HEK293 (cell line): ENCODE measurements around the gene ZNF429.

Experiments used
- CTCF ChIA-PET: fragments of 350-600 bp; formaldehyde crosslinking; extraction: SDS; loops from one replicate; lab custom pipeline; 2021; ENCODE audit warnings: antibody characterized with exemption; lab: Yijun Ruan, JAX
- POLR2A ChIA-PET: fragments of 300-600 bp; formaldehyde crosslinking; extraction: SDS; loops from one replicate; lab custom pipeline; 2020; ENCODE audit warnings: antibody characterized with exemption, inconsistent platforms; lab: Yijun Ruan, JAX
- H3K27ac ChIP-seq: fragments of 200-500 bp; sonication (Bioruptor generic); 2 replicates; pipeline ENCODE4 v1.5.1; 2014; ENCODE audit warnings: low read depth, low read length, control low read depth, inconsistent platforms; ENCODE audit errors: extremely low read depth
- H3K36me3 ChIP-seq, 2 experiments: fragments of 200-500 bp in 1 of 2; sonication (Bioruptor generic) in 1 of 2; 1 replicate in 1 of 2; 2 replicates in 1 of 2; pipeline ENCODE4 v1.5.1; 2014 to 2017; ENCODE audit warnings: inconsistent platforms in 2 of 2, low read length in 2 of 2; ENCODE audit not compliant: control insufficient read depth in 2 of 2, insufficient read depth in 1 of 2
- H3K4me1 ChIP-seq: fragments of 200-500 bp; sonication (Bioruptor generic); 2 replicates; pipeline ENCODE4 v1.5.1; 2014; ENCODE audit warnings: mild to moderate bottlenecking, low read length, inconsistent platforms; ENCODE audit not compliant: control insufficient read depth, insufficient read depth
- H3K4me3 ChIP-seq: 2 replicates; pipeline ENCODE4 v1.5.1; 2011; ENCODE audit warnings: low read depth, mild to moderate bottlenecking, control low read depth, low read length, moderate library complexity
- H3K9me3 ChIP-seq: fragments of 200-500 bp; sonication (Bioruptor generic); 2 replicates; pipeline ENCODE4 v1.5.1; 2014; ENCODE audit warnings: low read depth, low read length, inconsistent platforms; ENCODE audit not compliant: control insufficient read depth, insufficient read depth
- EGR2 ChIP-seq: fragments of 450-650 bp; formaldehyde crosslinking; IDR thresholded peaks from 2 replicates; pipeline ENCODE4 v1.5.1; 2016; ENCODE audit warnings: low read depth, missing biosample characterization, missing genetic modification characterization
- HOXD13 ChIP-seq: sonication (generic); formaldehyde crosslinking; IDR thresholded peaks from 2 replicates; pipeline ENCODE4 v1.8.0; 2022; ENCODE audit warnings: missing genetic modification reagents, borderline replicate concordance
- IKZF3 ChIP-seq: fragments of 450-650 bp; IDR thresholded peaks from 2 replicates; pipeline ENCODE4 v1.5.0; 2018; ENCODE audit warnings: missing biosample characterization, mild to moderate bottlenecking, missing genetic modification characterization, moderate library complexity
- SCRT1 ChIP-seq: fragments of 450-650 bp; formaldehyde crosslinking; IDR thresholded peaks from 2 replicates; pipeline ENCODE4 v1.5.1; 2016; ENCODE audit warnings: missing biosample characterization, missing genetic modification characterization, borderline replicate concordance
- ZBTB8A ChIP-seq: fragments of 450-650 bp; formaldehyde crosslinking; IDR thresholded peaks from 2 replicates; pipeline ENCODE4 v1.5.1; 2016; ENCODE audit warnings: missing biosample characterization, missing genetic modification characterization
- ZNF146 ChIP-seq: fragments of 450-650 bp; formaldehyde crosslinking; IDR thresholded peaks from 2 replicates; pipeline ENCODE4 v1.5.1; 2016; ENCODE audit warnings: missing biosample characterization, missing genetic modification characterization
- ZNF214 ChIP-seq: fragments of 450-650 bp; formaldehyde crosslinking; IDR thresholded peaks from 2 replicates; pipeline ENCODE4 v1.5.1; 2017; ENCODE audit warnings: missing biosample characterization, mild to moderate bottlenecking, missing genetic modification characterization, borderline replicate concordance
- ZNF23 ChIP-seq: fragments of 450-650 bp; formaldehyde crosslinking; IDR thresholded peaks from 2 replicates; pipeline ENCODE4 v1.5.1; 2016; ENCODE audit warnings: missing biosample characterization, missing genetic modification characterization, borderline replicate concordance
- ZNF501 ChIP-seq: fragments of 450-650 bp; formaldehyde crosslinking; IDR thresholded peaks from 2 replicates; pipeline ENCODE4 v1.5.1; 2016; ENCODE audit warnings: missing biosample characterization, missing genetic modification characterization
- ZNF571 ChIP-seq: fragments of 450-650 bp; formaldehyde crosslinking; IDR thresholded peaks from 2 replicates; pipeline ENCODE4 v1.5.0; 2017; ENCODE audit warnings: missing biosample characterization, missing genetic modification characterization
- ZNF701 ChIP-seq: fragments of 450-650 bp; formaldehyde crosslinking; IDR thresholded peaks from 2 replicates; pipeline ENCODE4 v1.5.1; 2016; ENCODE audit warnings: missing biosample characterization, missing genetic modification characterization
- ZNF791 ChIP-seq: fragments of 450-650 bp; formaldehyde crosslinking; IDR thresholded peaks from 2 replicates; pipeline ENCODE4 v1.5.1; 2016; ENCODE audit warnings: missing biosample characterization, missing genetic modification characterization
- ZNF837 ChIP-seq: fragments of 450-650 bp; formaldehyde crosslinking; IDR thresholded peaks from 2 replicates; pipeline ENCODE4 v1.5.1; 2016; ENCODE audit warnings: missing biosample characterization, missing genetic modification characterization
- TF ChIP-seq, protein P1 (sequence below): fragments of 450-650 bp; formaldehyde crosslinking; IDR thresholded peaks from 2 replicates; pipeline ENCODE4 v1.5.1; 2016; ENCODE audit warnings: missing biosample characterization, missing genetic modification characterization
- TF ChIP-seq, protein P2 (sequence below): fragments of 450-650 bp; formaldehyde crosslinking; IDR thresholded peaks from 2 replicates; pipeline ENCODE4 v1.5.1; 2016; ENCODE audit warnings: missing biosample characterization, missing genetic modification characterization
- TF ChIP-seq, protein P3 (sequence below): fragments of 450-650 bp; formaldehyde crosslinking; IDR thresholded peaks from 2 replicates; pipeline ENCODE4 v1.5.1; 2016; ENCODE audit warnings: missing biosample characterization, missing genetic modification characterization, low read depth
- TF ChIP-seq, protein P4 (sequence below): fragments of 450-650 bp; formaldehyde crosslinking; IDR thresholded peaks from 2 replicates; pipeline ENCODE4 v1.5.1; 2016; ENCODE audit warnings: missing biosample characterization, missing genetic modification characterization
- TF ChIP-seq, protein P5 (sequence below): fragments of 450-650 bp; formaldehyde crosslinking; IDR thresholded peaks from 2 replicates; pipeline ENCODE4 v1.5.1; 2017; ENCODE audit warnings: missing biosample characterization, missing genetic modification characterization
- TF ChIP-seq, protein P6 (sequence below): fragments of 450-650 bp; IDR thresholded peaks from 2 replicates; pipeline ENCODE4 v1.5.1; 2018; ENCODE audit warnings: missing biosample characterization, missing genetic modification characterization

ZNF429 gene

DNA sequence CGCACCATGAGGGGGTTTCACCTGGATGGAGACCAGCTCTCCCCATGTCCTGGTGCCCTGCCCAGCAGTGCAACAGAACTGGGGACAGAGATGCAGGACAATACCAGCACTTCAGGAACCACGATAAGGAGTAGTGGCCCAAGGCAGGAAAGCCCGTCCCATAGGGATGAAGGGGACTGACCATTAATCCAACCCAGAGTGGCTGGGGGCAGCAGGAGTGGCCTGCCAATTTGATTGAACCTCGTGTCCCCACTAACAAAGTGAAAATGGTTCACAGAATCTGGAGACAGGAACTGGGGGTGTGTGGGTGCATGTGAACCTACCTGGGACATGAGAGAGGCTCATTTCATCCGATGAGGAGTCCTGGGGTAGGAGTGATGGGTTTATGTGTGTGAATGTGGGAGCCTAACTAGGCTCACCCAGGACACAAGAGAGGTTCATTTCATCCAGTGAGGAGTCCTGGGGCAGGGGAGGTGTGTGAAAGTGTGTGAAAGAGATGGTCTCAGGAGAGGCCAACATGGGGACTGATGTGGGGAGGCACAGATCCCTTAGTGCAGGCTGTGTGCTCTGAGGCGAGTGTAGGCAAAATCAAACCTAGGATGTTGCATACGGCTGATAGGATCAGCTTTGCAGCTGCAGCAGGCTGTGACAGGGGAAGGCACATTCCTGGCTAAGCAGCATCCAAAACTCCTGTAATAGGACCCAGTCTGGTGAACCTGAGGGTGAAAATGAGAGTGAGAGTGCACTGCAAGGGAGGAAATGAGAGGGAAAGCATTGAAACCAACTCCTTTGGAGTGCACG, 98.2 kb downstream of the ZNF429 start:
- Histone ChIP-seq H3K9me3 (no peaks in the 10 kb centered on the region), H3K4me1 (no peaks in the 10 kb centered on the region), H3K36me3 (no peaks in the 10 kb centered on the region), H3K27ac (no peak overlapping the region), H3K4me3 (no peak overlapping the region)
- POLR2A ChIA-PET: no interaction called here
- no peak for TF ChIP-seq ZNF501
- TF ChIP-seq, protein P1, sequence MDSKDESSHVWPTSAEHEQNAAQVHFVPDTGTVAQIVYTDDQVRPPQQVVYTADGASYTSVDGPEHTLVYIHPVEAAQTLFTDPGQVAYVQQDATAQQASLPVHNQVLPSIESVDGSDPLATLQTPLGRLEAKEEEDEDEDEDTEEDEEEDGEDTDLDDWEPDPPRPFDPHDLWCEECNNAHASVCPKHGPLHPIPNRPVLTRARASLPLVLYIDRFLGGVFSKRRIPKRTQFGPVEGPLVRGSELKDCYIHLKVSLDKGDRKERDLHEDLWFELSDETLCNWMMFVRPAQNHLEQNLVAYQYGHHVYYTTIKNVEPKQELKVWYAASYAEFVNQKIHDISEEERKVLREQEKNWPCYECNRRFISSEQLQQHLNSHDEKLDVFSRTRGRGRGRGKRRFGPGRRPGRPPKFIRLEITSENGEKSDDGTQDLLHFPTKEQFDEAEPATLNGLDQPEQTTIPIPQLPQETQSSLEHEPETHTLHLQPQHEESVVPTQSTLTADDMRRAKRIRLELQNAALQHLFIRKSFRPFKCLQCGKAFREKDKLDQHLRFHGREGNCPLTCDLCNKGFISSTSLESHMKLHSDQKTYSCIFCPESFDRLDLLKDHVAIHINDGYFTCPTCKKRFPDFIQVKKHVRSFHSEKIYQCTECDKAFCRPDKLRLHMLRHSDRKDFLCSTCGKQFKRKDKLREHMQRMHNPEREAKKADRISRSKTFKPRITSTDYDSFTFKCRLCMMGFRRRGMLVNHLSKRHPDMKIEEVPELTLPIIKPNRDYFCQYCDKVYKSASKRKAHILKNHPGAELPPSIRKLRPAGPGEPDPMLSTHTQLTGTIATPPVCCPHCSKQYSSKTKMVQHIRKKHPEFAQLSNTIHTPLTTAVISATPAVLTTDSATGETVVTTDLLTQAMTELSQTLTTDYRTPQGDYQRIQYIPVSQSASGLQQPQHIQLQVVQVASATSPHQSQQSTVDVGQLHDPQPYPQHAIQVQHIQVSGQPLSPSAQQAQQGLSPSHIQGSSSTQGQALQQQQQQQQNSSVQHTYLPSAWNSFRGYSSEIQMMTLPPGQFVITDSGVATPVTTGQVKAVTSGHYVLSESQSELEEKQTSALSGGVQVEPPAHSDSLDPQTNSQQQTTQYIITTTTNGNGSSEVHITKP (tag by site-specific recombination): no peak
- TF ChIP-seq EGR2 (tag by site-specific recombination): no peak
- TF ChIP-seq, protein P2, sequence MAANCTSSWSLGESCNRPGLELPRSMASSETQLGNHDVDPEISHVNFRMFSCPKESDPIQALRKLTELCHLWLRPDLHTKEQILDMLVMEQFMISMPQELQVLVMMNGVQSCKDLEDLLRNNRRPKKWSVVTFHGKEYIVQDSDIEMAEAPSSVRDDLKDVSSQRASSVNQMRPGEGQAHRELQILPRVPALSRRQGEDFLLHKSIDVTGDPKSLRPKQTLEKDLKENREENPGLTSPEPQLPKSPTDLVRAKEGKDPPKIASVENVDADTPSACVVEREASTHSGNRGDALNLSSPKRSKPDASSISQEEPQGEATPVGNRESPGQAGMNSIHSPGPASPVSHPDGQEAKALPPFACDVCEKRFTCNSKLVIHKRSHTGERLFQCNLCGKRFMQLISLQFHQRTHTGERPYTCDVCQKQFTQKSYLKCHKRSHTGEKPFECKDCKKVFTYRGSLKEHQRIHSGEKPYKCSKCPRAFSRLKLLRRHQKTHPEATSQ (tag by site-specific recombination): no peak
- no peak for TF ChIP-seq ZNF146 (tag by site-specific recombination)
- no peak for TF ChIP-seq IKZF3 (tag by site-specific recombination)
- TF ChIP-seq, protein P3, sequence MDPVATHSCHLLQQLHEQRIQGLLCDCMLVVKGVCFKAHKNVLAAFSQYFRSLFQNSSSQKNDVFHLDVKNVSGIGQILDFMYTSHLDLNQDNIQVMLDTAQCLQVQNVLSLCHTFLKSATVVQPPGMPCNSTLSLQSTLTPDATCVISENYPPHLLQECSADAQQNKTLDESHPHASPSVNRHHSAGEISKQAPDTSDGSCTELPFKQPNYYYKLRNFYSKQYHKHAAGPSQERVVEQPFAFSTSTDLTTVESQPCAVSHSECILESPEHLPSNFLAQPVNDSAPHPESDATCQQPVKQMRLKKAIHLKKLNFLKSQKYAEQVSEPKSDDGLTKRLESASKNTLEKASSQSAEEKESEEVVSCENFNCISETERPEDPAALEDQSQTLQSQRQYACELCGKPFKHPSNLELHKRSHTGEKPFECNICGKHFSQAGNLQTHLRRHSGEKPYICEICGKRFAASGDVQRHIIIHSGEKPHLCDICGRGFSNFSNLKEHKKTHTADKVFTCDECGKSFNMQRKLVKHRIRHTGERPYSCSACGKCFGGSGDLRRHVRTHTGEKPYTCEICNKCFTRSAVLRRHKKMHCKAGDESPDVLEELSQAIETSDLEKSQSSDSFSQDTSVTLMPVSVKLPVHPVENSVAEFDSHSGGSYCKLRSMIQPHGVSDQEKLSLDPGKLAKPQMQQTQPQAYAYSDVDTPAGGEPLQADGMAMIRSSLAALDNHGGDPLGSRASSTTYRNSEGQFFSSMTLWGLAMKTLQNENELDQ: no peak
- no peak for TF ChIP-seq HOXD13 (CRISPR knock-in tag)
- TF ChIP-seq, protein P4, sequence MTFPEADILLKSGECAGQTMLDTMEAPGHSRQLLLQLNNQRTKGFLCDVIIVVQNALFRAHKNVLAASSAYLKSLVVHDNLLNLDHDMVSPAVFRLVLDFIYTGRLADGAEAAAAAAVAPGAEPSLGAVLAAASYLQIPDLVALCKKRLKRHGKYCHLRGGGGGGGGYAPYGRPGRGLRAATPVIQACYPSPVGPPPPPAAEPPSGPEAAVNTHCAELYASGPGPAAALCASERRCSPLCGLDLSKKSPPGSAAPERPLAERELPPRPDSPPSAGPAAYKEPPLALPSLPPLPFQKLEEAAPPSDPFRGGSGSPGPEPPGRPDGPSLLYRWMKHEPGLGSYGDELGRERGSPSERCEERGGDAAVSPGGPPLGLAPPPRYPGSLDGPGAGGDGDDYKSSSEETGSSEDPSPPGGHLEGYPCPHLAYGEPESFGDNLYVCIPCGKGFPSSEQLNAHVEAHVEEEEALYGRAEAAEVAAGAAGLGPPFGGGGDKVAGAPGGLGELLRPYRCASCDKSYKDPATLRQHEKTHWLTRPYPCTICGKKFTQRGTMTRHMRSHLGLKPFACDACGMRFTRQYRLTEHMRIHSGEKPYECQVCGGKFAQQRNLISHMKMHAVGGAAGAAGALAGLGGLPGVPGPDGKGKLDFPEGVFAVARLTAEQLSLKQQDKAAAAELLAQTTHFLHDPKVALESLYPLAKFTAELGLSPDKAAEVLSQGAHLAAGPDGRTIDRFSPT (tag by site-specific recombination): no peak
- CTCF ChIA-PET: no interaction called here

DNA sequence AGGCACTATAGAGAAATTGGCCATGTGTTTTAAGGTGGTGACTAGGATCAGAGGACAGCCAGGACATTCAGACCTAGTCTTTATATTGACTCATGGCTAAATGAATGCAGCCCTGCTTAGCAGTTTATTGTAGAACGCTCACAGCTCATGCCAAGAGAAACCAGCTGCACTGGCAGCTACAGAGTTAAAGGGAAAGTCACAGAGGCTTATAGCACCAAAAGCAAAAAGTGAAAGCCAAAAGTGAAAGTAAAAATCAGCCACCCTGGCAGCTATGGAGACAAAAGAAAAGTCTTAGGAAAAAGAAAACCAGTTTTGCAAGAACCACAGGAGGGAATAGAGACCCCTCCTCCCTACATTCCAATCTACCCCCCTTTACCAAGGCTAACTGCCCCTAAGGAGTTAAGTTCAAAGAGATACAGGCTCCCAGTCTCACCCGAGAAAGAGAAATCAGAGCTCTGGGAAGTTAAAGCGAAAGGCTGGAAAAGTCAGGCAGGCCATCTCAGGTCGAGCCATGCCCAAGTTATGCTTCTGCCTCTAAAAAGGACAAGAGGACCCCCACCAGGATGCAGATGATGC, 99.0 kb downstream of the ZNF429 start:
- Histone ChIP-seq H3K27ac (no peak overlapping the region), H3K4me1 (no peaks in the 10 kb centered on the region), H3K4me3 (no peak overlapping the region; the same call in 1 of the 2 replicates), H3K9me3 (no peaks in the 10 kb centered on the region), H3K36me3 (no peaks in the 10 kb centered on the region)
- ChIA-PET CTCF (interaction anchor here (0.6 kb wide), 1 partner anchor 1290 kb away, joined by 4 read pairs; no protein-coding TSS in a partner anchor), POLR2A (no interaction called here)
- no peak for TF ChIP-seq ZNF837
- no peak for TF ChIP-seq ZNF214 (tag by site-specific recombination)
- no peak for TF ChIP-seq ZNF701
- TF ChIP-seq, protein P5, sequence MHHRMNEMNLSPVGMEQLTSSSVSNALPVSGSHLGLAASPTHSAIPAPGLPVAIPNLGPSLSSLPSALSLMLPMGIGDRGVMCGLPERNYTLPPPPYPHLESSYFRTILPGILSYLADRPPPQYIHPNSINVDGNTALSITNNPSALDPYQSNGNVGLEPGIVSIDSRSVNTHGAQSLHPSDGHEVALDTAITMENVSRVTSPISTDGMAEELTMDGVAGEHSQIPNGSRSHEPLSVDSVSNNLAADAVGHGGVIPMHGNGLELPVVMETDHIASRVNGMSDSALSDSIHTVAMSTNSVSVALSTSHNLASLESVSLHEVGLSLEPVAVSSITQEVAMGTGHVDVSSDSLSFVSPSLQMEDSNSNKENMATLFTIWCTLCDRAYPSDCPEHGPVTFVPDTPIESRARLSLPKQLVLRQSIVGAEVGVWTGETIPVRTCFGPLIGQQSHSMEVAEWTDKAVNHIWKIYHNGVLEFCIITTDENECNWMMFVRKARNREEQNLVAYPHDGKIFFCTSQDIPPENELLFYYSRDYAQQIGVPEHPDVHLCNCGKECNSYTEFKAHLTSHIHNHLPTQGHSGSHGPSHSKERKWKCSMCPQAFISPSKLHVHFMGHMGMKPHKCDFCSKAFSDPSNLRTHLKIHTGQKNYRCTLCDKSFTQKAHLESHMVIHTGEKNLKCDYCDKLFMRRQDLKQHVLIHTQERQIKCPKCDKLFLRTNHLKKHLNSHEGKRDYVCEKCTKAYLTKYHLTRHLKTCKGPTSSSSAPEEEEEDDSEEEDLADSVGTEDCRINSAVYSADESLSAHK (tag by site-specific recombination): no peak
- TF ChIP-seq, protein P6, sequence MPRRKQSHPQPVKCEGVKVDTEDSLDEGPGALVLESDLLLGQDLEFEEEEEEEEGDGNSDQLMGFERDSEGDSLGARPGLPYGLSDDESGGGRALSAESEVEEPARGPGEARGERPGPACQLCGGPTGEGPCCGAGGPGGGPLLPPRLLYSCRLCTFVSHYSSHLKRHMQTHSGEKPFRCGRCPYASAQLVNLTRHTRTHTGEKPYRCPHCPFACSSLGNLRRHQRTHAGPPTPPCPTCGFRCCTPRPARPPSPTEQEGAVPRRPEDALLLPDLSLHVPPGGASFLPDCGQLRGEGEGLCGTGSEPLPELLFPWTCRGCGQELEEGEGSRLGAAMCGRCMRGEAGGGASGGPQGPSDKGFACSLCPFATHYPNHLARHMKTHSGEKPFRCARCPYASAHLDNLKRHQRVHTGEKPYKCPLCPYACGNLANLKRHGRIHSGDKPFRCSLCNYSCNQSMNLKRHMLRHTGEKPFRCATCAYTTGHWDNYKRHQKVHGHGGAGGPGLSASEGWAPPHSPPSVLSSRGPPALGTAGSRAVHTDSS: no peak
- no peak for TF ChIP-seq SCRT1 (tag by site-specific recombination)
- no peak for TF ChIP-seq ZNF791
- no peak for TF ChIP-seq ZNF571 (tag by site-specific recombination)
- TF ChIP-seq ZNF23 (tag by site-specific recombination): no peak
- TF ChIP-seq ZBTB8A (tag by site-specific recombination): no peak
